Measurements from ENCODE around the gene SNAP25. TPM values are rescaled to one million over a fixed set of nuclear protein-coding genes. Genes with fewer than 3 reads are reported as not detected.

The SNAP25 gene
- total and polyA plus RNA-seq, 9 of the 15 experiments (the other 6 are each of a cell fraction or from before 2014, with no cell fraction given): 0.07 TPM; not detected in 8

DNA sequence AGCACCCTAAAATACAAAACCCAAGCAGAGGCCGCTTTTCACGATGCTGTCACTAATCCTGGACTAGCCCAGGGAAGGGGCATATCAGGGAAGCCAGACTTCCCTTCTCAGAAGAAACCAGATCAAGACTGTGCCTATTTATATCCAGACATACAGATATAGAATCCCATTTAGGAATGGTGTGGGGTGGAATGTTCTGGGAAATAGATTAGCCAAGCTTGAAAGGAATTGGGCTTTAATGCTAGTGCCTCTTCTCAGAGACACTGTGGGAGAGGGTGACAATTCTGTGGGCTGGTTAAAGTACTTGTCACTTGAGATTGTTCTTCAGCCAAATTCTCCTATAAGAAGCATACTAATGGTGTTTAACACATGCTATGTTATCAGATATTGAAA lies 45.5 kb downstream of the SNAP25 start:
- Histone ChIP-seq H4K20me1 (replicated peaks; ENCODE audit: control insufficient read depth, insufficient read depth, low read length) (no peaks in the 10 kb centered on the region), H3K36me3 (ENCODE audit: control insufficient read depth, insufficient read depth, low read length) (no peaks in the 10 kb centered on the region), H3K79me2 (ENCODE audit: control insufficient read depth, insufficient read depth, low read length) (no peaks in the 10 kb centered on the region), H3K9me1 (ENCODE audit: control insufficient read depth, insufficient read depth, low read length) (no peaks in the 10 kb centered on the region), H3K4me1 (replicated peaks in 1 of 2; ENCODE audit: control insufficient read depth in 2 of 2, insufficient read depth in 2 of 2, low read length in 2 of 2) (no peaks in the 10 kb centered on the region), H3K27me3 (ENCODE audit: control insufficient read depth in 2 of 2, insufficient read depth in 2 of 2, low read length in 2 of 2) (no peaks in the 10 kb centered on the region), H3K9ac (ENCODE audit: insufficient read depth in 1 of 2, low read depth in 2 of 2, low read length in 2 of 2) (no peak overlapping the region), H3K4me3 (no peak overlapping the region), H3K9me3 (replicated peaks; ENCODE audit: control insufficient read depth, insufficient read depth, low read depth, low read length) (no peaks in the 10 kb centered on the region), H3K27ac (ENCODE audit: extremely low read depth, low read depth, low read length) (no peak overlapping the region), H2AFZ (ENCODE audit: low read depth, low read length) (no peak overlapping the region), H3K4me2 (ENCODE audit: insufficient read depth, low read length) (no peak overlapping the region)
- ChIA-PET POLR2A (no interaction called here), CTCF (ENCODE audit: low intra/inter-chr PET ratio) (no interaction called here)
- 0% methylated on average over 2 of the region's 2 CpGs for WGBS (ENCODE audit: insufficient coverage, low coverage, missing lambda C conversion rate)
- no peak for DNase-seq (ENCODE audit: extremely low read depth in 1 of 4, low spot score in 3 of 4)
- no peak for FAIRE-seq
- intact Hi-C loops (cut with micrococcal nuclease): no loop called here
- in situ Hi-C loops (cut with MboI): no loop called here
- no peak for TF ChIP-seq NR3C1 (CRISPR knock-in tag; IDR thresholded peaks at IDR 0.05)
- TF ChIP-seq HEY1 (CRISPR knock-in tag; IDR thresholded peaks at IDR 0.05; ENCODE audit: borderline replicate concordance): no peak
- TF ChIP-seq ZBTB33 (CRISPR knock-in tag; IDR thresholded peaks at IDR 0.05): no peak
- TF ChIP-seq JUN (IDR thresholded peaks at IDR 0.05; ENCODE audit: borderline replicate concordance, low read depth, low read length): no peak
- no peak for TF ChIP-seq JUN (CRISPR knock-in tag; IDR thresholded peaks at IDR 0.05; ENCODE audit: borderline replicate concordance)
- no peak for TF ChIP-seq ZNF174 (CRISPR knock-in tag; IDR thresholded peaks at IDR 0.05)
- no peak for TF ChIP-seq TCF7 (IDR thresholded peaks at IDR 0.05; ENCODE audit: borderline replicate concordance)
- BruUV-seq (replicated peaks): no TSS peak
- no peak for ATAC-seq
